Activated CD4-positive, alpha-beta T cell treated with anti-CD3 and anti-CD28 coated beads, Interleukin-2, amount 50 U/mL, for 1 hour (primary cell): Measurements from ENCODE around the gene OR8I2.
"Not testable (repeated sequence)": the region's sequence is repeated elsewhere in the genome, so short reads cannot be mapped to it uniquely, and the experiment has no call there.

ENCODE experiments used
- DNase-seq: peaks from one replicate; pipeline ENCODE4 v3.0.0-alpha.2; 2020

Gene OR8I2

GRCh38 chr11:56093008-56093407 is at the start of gene OR8I2:
Gene OR8I2, plus strand, starts transcription at chr11:56093308. Its CDS starts 0 bp downstream, at chr11:56093308.
- no peak for DNase-seq

- DNase-seq = no peak
Observed at GRCh38 chr11:56045538-56045937, 47.6 kb upstream of the OR8I2 start.

- DNase-seq = no peak
Observed at GRCh38 chr11:56048480-56048879, 44.6 kb upstream of the OR8I2 start.

- no peak for DNase-seq
Observed at GRCh38 chr11:56049487-56049886, 43.6 kb upstream of the OR8I2 start.

- not testable (repeated sequence) for DNase-seq
Observed at GRCh38 chr11:56056366-56056765, 36.7 kb upstream of the OR8I2 start.

- DNase-seq = not testable (repeated sequence)
Observed at GRCh38 chr11:56057661-56058237, 35.4 kb upstream of the OR8I2 start.

- DNase-seq = not testable (repeated sequence)
Observed at GRCh38 chr11:56058260-56058780, 34.8 kb upstream of the OR8I2 start.

GRCh38 chr11:56066980-56067379 is 26.1 kb upstream of the OR8I2 start:
- no peak for DNase-seq

GRCh38 chr11:56089697-56090096 is 3.4 kb upstream of the OR8I2 start:
- no peak for DNase-seq

- no peak for DNase-seq
Observed at GRCh38 chr11:56103210-56103737, 10.2 kb downstream of the OR8I2 start, which contains the start of gene OR8H2. Gene OR8H2, plus strand, starts transcription at chr11:56103687. Its CDS starts 1,356 bp downstream, at chr11:56105043.

GRCh38 chr11:56122073-56122472 is 29.0 kb downstream of the OR8I2 start, which contains the start of gene OR8H3:
Gene OR8H3, plus strand, starts transcription at chr11:56122373. Its CDS starts 0 bp downstream, at chr11:56122373.
- DNase-seq = no peak

- DNase-seq = no peak
Observed at GRCh38 chr11:56140151-56140661, 47.1 kb downstream of the OR8I2 start, which contains the start of gene OR8J3. Gene OR8J3, minus strand, starts transcription at chr11:56140201. Its CDS starts 2,483 bp downstream, at chr11:56137718.

- not testable (repeated sequence) for DNase-seq
Observed at GRCh38 chr11:56143681-56144080, 50.6 kb downstream of the OR8I2 start.
